NCI-H1105 treated with DMSO at 0.1 percent for 48 hours (cell line): Measurements from ENCODE around the gene CARD19.

Experiments used
- DNase-seq: peaks from one replicate; lab custom pipeline; 2025; lab: John Stamatoyannopoulos, UW

The CARD19 gene

DNA sequence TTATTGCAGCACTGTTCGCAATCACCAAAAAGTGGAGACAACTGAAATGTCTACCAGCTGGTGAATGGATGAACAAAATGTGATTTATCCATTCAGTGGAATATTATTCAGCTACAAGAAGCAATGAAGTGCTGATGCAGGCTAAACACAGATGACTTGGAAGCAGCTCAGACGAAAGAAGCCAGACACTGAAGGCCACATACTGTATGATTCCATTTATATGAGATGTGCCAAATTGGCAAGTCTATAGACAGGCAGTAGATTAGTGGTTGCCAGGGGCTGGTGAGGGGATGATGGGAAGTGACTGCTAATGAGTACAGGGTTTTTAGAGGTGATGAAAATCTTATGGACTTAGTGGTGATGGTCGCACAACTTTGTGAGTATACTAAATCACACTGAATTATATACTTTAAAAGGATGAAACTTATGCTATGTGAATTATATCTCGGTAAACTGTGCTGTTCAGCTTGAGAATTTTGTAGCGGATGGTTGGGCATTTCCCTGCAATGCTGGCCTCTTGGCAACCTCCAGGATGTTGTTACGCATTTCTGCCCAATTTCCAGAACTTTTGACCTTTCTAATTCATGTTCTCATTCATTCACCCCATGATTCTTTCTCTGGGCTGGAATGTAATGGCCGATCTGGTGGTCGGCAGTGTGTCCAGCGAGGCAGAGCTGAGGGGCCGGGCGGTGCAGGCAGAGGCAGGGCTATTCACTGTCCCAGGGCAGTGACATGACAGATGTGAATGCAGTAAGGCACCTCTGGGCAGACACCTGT lies 66.0 kb downstream of the CARD19 start:
- no peak for DNase-seq
